Caco-2 (cell line): ENCODE data around the gene PGGHG. TPM values are rescaled to one million over a fixed set of nuclear protein-coding genes. Genes with fewer than 3 reads are reported as not detected.
"Not testable (repeated sequence)": the region's sequence is repeated elsewhere in the genome, so short reads cannot be mapped to it uniquely, and the experiment has no call there.

Source experiments
- BruUV-seq: library from RNA; stranded (reverse); fragments of 400-500 nt; replicated peaks from 2 replicates; lab custom pipeline; 2021; lab: Mats Ljungman, UMichigan
- CTCF ChIA-PET: fragments of 300-600 bp; sonication (Branson Sonifier 250); formaldehyde crosslinking; loops from one replicate; lab custom pipeline; 2022; ENCODE audit warnings: antibody characterized with exemption; lab: Charles Lee
- POLR2A ChIA-PET: fragments of 300-600 bp; sonication (Branson Sonifier 250); formaldehyde crosslinking; loops from one replicate; lab custom pipeline; 2022; ENCODE audit warnings: antibody characterized with exemption; lab: Charles Lee
- DNase-seq, 2 experiments: peaks; one replicate each; pipeline versions ENCODE4 v3.0.0 to v3.0.0-alpha.2; 2020 to 2022
- H3K27me3 ChIP-seq: replicated peaks from 2 replicates; pipeline ENCODE4 v1.6.0; 2011; ENCODE audit warnings: low read length; ENCODE audit not compliant: control insufficient read depth, insufficient read depth
- H3K36me3 ChIP-seq: 2 replicates; pipeline ENCODE4 v1.5.1; 2011; ENCODE audit warnings: low read length; ENCODE audit not compliant: control insufficient read depth, insufficient read depth
- H3K4me1 ChIP-seq: fragments of 250-450 bp; sonication (Bioruptor Pico); 2 replicates; pipeline ENCODE4 v1.5.1; 2020; ENCODE audit warnings: mild to moderate bottlenecking
- H3K4me3 ChIP-seq: 2 replicates; pipeline ENCODE4 v1.5.1; 2011; ENCODE audit warnings: low read depth, mild to moderate bottlenecking, control low read depth, low read length
- H3K9me3 ChIP-seq: fragments of 250-450 bp; sonication (Bioruptor Pico); 2 replicates; pipeline ENCODE4 v1.5.1; 2020; ENCODE audit warnings: mild to moderate bottlenecking, moderate library complexity
- H3K27ac Mint-ChIP-seq: one replicate; pipeline ENCODE4 v1.8.0; 2022; ENCODE audit warnings: mixed read lengths; ENCODE audit not compliant: unreplicated experiment
- H3K27me3 Mint-ChIP-seq: one replicate; pipeline ENCODE4 v1.8.0; 2022; ENCODE audit warnings: mixed read lengths; ENCODE audit not compliant: insufficient read depth, unreplicated experiment
- H3K36me3 Mint-ChIP-seq: one replicate; pipeline ENCODE4 v1.8.0; 2022; ENCODE audit warnings: mild to moderate bottlenecking, mixed read lengths; ENCODE audit not compliant: insufficient read depth, unreplicated experiment
- H3K4me1 Mint-ChIP-seq: one replicate; pipeline ENCODE4 v1.8.0; 2022; ENCODE audit warnings: low read depth, mixed read lengths; ENCODE audit not compliant: unreplicated experiment
- H3K4me3 Mint-ChIP-seq: one replicate; pipeline ENCODE4 v1.8.0; 2022; ENCODE audit warnings: mild to moderate bottlenecking, moderate library complexity, mixed read lengths; ENCODE audit not compliant: unreplicated experiment
- H3K9me3 Mint-ChIP-seq: one replicate; pipeline ENCODE4 v1.8.0; 2022; ENCODE audit warnings: mixed read lengths; ENCODE audit not compliant: unreplicated experiment
- intact Hi-C: fragments of 100-400 bp; cut with micrococcal nuclease; formaldehyde crosslinking; loops from one replicate; pipeline ENCODE4 v1.10.0; 2022; ENCODE audit not compliant: unreplicated experiment
- total RNA-seq: library from RNA; stranded (reverse); gene quantifications from 2 replicates; pipeline ENCODE4 v1.2.3, GENCODE V29; 2022
- TF ChIP-seq, protein P1 (sequence below), 2 experiments: fragments of 200-600 bp in 1 of 2; IDR thresholded peaks; 1 replicate in 1 of 2; 2 replicates in 1 of 2; pipeline versions ENCODE4 v1.5.1 to v1.8.0; 2011 to 2022; ENCODE audit warnings: antibody characterized with exemption in 1 of 2, control low read depth in 1 of 2, inconsistent platforms in 1 of 2, low read depth in 1 of 2, low read length in 1 of 2, mild to moderate bottlenecking in 1 of 2, moderate library complexity in 1 of 2; ENCODE audit not compliant: insufficient read depth in 1 of 2, severe bottlenecking in 1 of 2, unreplicated experiment in 1 of 2

Gene PGGHG
- total RNA-seq, 1 experiment from 2014 or later: 59.6 TPM

DNA sequence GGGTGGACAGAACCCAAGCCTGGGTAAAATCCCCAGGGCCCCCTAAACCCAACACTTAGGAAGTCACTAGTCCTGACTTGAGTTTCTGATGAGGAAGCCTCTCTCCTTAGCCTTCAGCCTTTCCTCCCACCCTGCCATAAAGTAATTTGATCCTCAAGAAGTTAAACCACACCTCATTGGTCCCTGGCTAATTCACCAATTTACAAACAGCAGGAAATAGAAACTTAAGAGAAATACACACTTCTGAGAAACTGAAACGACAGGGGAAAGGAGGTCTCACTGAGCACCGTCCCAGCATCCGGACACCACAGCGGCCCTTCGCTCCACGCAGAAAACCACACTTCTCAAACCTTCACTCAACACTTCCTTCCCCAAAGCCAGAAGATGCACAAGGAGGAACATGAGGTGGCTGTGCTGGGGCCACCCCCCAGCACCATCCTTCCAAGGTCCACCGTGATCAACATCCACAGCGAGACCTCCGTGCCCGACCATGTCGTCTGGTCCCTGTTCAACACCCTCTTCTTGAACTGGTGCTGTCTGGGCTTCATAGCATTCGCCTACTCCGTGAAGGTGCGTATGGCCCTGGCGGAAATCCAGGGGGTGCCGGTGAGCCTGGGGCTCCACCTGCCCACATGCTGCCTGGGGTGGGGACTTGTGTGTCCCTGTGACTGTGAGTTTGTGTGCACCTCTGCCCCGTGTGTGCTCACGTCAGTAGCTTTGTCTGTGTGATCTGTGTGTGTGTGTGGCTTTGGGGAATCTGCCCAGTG lies 25.0 kb downstream of the PGGHG start, which contains the start of gene IFITM1:
Gene IFITM1 (plus strand): TSS at position 254 of the 767 bp plus-strand sequence. CDS start 131 bp downstream, at position 385.
- Mint-ChIP-seq H3K9me3 (no peaks in the 10 kb centered on the region), H3K27me3 (no peaks in the 10 kb centered on the region), H3K27ac (no peak within 1 kb of the TSS), H3K36me3 (no peaks in the 10 kb centered on the region), H3K4me3 (peak within 1 kb of the TSS; percentile 44), H3K4me1 (peaks cover 12% of the 10 kb centered on the region)
- peaks cover 20% of the 10 kb centered on the region for H3K4me1 ChIP-seq
- DNase-seq: peak in 1 of 2 experiments; percentile 38
- intact Hi-C loops: no loop called here
- no peaks in the 10 kb centered on the region for H3K36me3 ChIP-seq
- CTCF ChIA-PET: interaction anchor here (1.2 kb wide), 1 partner anchor 15 kb away, joined by 3 read pairs; no protein-coding TSS in a partner anchor
- H3K27me3 ChIP-seq: no peaks in the 10 kb centered on the region
- H3K9me3 ChIP-seq: no peaks in the 10 kb centered on the region
- no peak within 1 kb of the TSS for H3K4me3 ChIP-seq
- BruUV-seq: TSS peak; percentile 41
- POLR2A ChIA-PET: no interaction called here
- TF ChIP-seq, protein P1, sequence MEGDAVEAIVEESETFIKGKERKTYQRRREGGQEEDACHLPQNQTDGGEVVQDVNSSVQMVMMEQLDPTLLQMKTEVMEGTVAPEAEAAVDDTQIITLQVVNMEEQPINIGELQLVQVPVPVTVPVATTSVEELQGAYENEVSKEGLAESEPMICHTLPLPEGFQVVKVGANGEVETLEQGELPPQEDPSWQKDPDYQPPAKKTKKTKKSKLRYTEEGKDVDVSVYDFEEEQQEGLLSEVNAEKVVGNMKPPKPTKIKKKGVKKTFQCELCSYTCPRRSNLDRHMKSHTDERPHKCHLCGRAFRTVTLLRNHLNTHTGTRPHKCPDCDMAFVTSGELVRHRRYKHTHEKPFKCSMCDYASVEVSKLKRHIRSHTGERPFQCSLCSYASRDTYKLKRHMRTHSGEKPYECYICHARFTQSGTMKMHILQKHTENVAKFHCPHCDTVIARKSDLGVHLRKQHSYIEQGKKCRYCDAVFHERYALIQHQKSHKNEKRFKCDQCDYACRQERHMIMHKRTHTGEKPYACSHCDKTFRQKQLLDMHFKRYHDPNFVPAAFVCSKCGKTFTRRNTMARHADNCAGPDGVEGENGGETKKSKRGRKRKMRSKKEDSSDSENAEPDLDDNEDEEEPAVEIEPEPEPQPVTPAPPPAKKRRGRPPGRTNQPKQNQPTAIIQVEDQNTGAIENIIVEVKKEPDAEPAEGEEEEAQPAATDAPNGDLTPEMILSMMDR (IDR thresholded peaks at IDR 0.05; ENCODE audit: insufficient read depth in 1 of 2, low read depth in 1 of 2, low read length in 1 of 2, severe bottlenecking in 1 of 2, unreplicated experiment in 1 of 2): no peak

DNA sequence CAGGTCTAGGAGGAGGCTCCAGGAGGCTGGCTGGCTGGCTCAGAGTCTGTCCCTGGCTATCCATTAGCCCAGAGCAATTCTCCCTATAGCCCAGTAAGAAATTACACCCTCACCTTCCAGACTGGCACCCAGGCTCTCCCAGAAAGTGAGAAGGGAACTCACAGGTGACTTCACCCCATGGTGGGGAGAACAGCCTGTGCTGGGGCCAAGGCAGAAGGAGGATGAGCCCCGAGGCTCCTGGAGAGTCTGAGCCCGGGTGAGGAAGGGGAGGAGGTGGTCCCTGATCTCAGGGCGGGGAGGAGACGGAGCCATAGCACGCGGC lies 25.6 kb downstream of the PGGHG start:
- Mint-ChIP-seq H3K4me1 (peaks cover 12% of the 10 kb centered on the region), H3K4me3 (peak overlapping the region; percentile 44)
- H3K36me3 ChIP-seq, intact Hi-C loops, CTCF ChIA-PET, H3K27me3 ChIP-seq, POLR2A ChIA-PET, H3K4me3 ChIP-seq, DNase-seq, H3K27ac Mint-ChIP-seq, BruUV-seq, H3K9me3 ChIP-seq, H3K36me3 Mint-ChIP-seq, H3K9me3 Mint-ChIP-seq, H3K27me3 Mint-ChIP-seq: not testable (repeated sequence)
- peaks cover 15% of the 10 kb centered on the region for H3K4me1 ChIP-seq

DNA sequence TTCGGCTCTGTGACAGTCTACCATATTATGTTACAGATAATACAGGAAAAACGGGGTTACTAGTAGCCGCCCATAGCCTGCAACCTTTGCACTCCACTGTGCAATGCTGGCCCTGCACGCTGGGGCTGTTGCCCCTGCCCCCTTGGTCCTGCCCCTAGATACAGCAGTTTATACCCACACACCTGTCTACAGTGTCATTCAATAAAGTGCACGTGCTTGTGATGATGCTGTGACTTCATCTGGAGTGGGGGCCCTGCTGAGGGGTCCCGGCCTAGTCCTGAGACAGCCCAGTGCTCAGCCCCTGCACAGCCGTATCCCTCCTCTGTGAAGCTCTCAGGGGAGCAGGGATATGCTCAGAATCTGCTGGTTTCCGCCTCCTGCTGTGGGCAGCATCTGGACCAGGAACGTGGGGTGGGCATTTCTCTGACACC lies 26.1 kb downstream of the PGGHG start:
- no peak overlapping the region for H3K4me3 ChIP-seq
- intact Hi-C loops: no loop called here
- TF ChIP-seq, protein P1 (IDR thresholded peaks at IDR 0.05; ENCODE audit: insufficient read depth in 1 of 2, low read depth in 1 of 2, low read length in 1 of 2, severe bottlenecking in 1 of 2, unreplicated experiment in 1 of 2): no peak
- H3K9me3 ChIP-seq: no peaks in the 10 kb centered on the region
- no peaks in the 10 kb centered on the region for H3K27me3 ChIP-seq
- peaks cover 9% of the 10 kb centered on the region for H3K4me1 ChIP-seq
- Mint-ChIP-seq H3K9me3 (no peaks in the 10 kb centered on the region), H3K27me3 (no peaks in the 10 kb centered on the region), H3K4me1 (peaks cover 12% of the 10 kb centered on the region), H3K36me3 (no peaks in the 10 kb centered on the region), H3K27ac (no peak overlapping the region), H3K4me3 (no peak overlapping the region)
- DNase-seq: no peak
- BruUV-seq: no TSS peak
- no peaks in the 10 kb centered on the region for H3K36me3 ChIP-seq
- POLR2A ChIA-PET: no interaction called here
- CTCF ChIA-PET: interaction anchor here (3.0 kb wide), 1 partner anchor 9 kb away, joined by 15 read pairs; no protein-coding TSS in a partner anchor
